SHP77 (cell line): ENCODE measurements around the gene SYN1.

Source experiments
- DNase-seq, 2 experiments: peaks; one replicate each; lab custom pipeline; 2025; lab: John Stamatoyannopoulos, UW

SYN1 gene

GRCh38 chrX:47595716-47596251 is 23.9 kb downstream of the SYN1 start:
- no peak for DNase-seq

GRCh38 chrX:47593522-47593921 is 26.1 kb downstream of the SYN1 start:
- DNase-seq = no peak

GRCh38 chrX:47590984-47591383 is 28.7 kb downstream of the SYN1 start:
- no peak for DNase-seq

GRCh38 chrX:47587906-47588735 is 31.5 kb downstream of the SYN1 start:
- no peak for DNase-seq

GRCh38 chrX:47587091-47587891 is 32.4 kb downstream of the SYN1 start:
- DNase-seq = no peak

GRCh38 chrX:47586043-47586787 is 33.4 kb downstream of the SYN1 start:
- no peak for DNase-seq

- DNase-seq = no peak
Measured at GRCh38 chrX:47585273-47585672, 34.4 kb downstream of the SYN1 start.

- DNase-seq = no peak
Measured at GRCh38 chrX:47584714-47585113, 34.9 kb downstream of the SYN1 start.

- DNase-seq = no peak
Measured at GRCh38 chrX:47583240-47583861, 36.3 kb downstream of the SYN1 start.

- peak; percentile 37 to 41 for DNase-seq
Measured at GRCh38 chrX:47581731-47582647, 37.7 kb downstream of the SYN1 start, which contains the start of gene TIMP1. TIMP1 (plus strand) TSS chrX:47582436; CDS start chrX:47583416, 980 bp downstream.

GRCh38 chrX:47579537-47579936 is 40.1 kb downstream of the SYN1 start:
- no peak for DNase-seq

- no peak for DNase-seq
Measured at GRCh38 chrX:47578692-47579091, 41.0 kb downstream of the SYN1 start.

GRCh38 chrX:47577901-47578300 is 41.8 kb downstream of the SYN1 start:
- DNase-seq = no peak

GRCh38 chrX:47577424-47577823 is 42.2 kb downstream of the SYN1 start:
- DNase-seq = no peak

GRCh38 chrX:47576021-47576898 is 43.4 kb downstream of the SYN1 start:
- DNase-seq = no peak

- no peak for DNase-seq
Measured at GRCh38 chrX:47574547-47575301, 44.9 kb downstream of the SYN1 start.

- DNase-seq = no peak
Measured at GRCh38 chrX:47574076-47574546, 45.5 kb downstream of the SYN1 start.

- no peak for DNase-seq
Measured at GRCh38 chrX:47573341-47574075, 46.1 kb downstream of the SYN1 start.
